Measurements from ENCODE around the gene OXTR.
"Not testable (repeated sequence)": the region's sequence is repeated elsewhere in the genome, so short reads cannot be mapped to it uniquely, and the experiment has no call there.

OXTR gene

DNA sequence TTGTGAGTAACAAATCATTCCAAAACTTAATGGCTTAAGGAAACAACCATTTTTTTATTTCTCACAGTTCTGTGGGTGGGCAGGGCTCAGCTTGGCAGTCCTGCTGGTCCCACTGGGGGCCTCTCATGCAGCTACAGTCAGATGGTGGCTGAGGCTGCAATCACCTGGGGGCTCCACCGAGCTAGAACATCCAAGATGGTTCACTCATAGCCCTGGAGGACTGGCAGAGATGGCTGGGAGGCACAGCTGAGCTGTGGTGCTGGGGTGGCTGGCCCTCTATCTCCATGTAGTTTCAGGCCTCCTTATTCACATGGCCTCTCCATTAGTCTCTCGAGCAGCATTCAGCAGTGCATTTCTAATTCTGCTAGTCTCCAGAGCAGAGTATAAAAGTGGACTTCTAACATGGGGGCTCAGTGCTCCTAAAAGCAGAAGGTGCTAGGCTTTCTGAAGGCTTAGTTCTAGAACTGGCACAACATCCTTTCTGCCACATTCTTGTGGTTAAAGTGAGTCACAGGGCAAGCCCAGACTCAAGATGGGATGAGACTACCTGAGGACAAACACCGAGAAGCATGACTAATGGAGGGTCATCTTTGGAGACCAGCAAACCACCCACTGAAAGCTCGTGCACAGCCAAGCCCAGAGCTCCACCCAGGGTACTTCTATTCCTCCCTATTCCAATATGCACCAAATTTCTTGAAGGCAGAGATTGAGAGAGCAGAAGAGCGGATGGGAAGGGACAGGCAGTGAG lies 29.5 kb downstream of the OXTR start:
- DNase-seq = no peak

DNA sequence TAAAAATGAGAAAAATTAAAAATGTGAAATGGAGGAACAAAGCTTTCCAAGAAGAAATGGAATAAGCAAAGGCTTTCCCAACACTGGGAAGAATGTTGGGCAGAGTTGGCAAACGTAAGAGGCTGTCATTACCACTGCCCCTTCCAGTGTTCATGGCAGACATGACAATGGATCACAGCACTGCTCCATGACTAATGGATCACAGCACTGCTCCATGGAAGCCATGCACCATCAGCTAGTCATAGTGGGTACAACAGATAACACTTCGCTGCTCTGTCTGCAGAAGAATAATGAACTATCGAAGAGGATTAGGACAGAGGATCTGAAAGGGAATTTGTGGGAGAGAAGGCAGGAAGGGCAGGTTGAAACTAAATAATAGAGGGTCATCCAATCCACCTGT lies 30.8 kb downstream of the OXTR start:
- no peak for DNase-seq

DNA sequence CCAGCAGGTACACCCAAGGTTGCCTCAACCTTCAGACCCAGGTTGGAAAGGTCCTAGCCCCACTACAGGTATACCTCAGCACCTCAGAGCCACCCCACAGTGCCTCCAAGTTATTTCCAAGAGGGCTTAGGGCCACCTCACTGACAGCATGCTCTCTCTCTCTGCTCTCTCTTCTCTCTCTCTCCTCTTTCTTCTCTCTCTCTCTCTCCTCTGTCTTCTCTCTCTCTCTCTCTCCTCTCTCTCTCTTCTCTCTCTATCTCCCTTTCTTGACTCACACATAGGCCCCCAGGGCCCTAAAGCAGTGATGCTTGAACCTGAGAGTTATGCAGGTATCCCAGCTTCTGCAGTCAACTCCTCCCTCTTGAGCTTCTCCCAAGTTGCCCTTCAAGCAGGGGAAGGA lies 31.6 kb downstream of the OXTR start:
- DNase-seq = no peak

- no peak for DNase-seq
These were observed 32.1 kb downstream of the OXTR start for GRCh38 chr3:8737301-8737700.

DNA sequence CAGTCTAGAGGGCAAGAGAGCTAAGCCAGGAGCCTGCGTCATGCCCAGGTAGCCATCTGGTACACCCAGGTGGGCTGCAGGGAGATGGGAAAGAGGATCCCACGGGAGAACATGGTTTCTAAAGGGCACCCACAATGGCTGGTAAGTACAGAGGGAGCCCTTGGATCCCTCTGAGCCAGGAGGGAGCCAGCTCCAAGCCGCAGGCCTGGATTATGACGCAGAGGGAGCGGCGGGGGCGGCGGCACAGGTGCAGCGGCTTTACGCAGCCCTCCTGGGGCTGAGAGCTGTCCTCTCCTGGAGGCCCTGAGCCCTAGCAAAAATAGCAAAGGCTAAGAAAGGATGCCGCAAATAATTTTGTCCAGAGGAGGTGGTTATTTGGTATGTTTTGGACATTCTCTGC lies 33.0 kb downstream of the OXTR start:
- no peak for DNase-seq

GRCh38 chr3:8734908-8735307 lies 34.5 kb downstream of the OXTR start:
- DNase-seq = no peak

DNA sequence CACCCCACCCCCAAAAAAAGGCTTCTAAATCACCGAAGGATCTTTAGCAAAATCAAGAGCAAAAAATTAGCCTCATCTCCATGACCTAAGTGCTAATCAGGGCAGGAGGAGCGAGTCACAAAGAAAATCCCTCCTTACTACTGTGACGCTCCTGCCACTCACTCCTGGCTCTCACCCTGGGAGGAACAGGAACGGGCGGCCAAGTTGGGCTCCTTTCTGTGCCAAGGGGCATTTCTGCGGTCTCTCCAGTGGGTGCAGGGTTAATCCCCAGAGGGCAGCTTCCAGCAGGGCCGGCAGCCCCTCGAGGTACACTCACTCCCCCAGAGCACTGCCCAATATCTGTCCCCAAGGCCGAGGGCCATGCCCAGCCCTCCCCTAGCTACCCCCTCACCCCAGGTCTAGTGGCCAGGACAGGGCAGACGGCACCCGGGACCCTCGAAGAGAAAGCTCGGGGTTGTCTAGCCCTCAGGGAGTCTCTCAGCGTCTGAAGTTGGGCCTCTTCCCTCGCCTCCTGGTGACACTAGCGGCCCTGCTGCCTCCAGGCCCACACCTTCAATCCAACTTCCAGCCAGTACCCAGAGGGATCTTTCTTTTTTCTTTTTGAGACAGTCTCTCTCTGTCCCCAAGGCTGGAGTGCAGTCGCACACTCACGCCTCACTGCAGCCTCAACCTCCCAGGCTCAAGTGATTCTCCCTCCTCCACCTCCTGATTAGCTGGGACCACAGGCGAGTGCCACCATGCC lies 35.1 kb downstream of the OXTR start:
- DNase-seq = no peak

DNA sequence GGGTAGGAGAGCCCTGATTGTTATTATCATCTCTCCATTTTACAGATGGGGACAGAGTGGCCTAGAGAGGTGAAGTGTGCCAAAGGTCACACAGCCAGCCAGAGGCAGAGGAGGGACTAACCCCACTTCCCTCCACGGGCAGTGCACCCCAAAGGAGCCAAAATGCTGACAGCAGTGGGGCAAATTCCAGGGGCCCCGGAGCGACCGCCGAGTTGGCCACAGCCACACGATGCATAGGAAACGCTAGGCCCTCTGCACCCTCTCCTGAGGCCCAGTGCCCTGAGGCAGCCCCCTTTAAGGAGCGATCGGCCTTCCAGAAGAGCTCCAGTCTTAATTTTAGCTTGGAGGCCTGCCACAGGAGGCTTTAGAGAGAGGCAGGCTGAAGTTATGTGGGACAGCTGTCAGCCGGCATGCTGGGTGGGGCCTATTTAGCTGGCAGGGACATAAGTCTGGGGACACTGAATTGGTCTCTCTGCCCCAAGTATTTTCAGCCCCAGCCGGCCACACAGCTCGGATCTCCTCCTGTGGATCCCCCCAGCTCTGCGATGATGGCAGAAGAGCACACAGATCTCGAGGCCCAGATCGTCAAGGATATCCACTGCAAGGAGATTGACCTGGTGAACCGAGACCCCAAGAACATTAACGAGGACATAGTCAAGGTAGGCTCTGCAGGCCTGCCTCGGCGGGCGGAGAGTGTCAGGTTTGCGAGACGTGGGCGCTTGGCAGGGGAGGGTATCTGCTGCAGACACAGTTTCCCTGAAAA lies 35.9 kb downstream of the OXTR start, which contains the start of gene CAV3:
Gene CAV3 (plus strand): TSS at position 471 of the 763 bp plus-strand sequence. CDS start 75 bp downstream, at position 546.
- no peak for DNase-seq

GRCh38 chr3:8732413-8732812 lies 37.0 kb downstream of the OXTR start:
- DNase-seq = no peak

DNA sequence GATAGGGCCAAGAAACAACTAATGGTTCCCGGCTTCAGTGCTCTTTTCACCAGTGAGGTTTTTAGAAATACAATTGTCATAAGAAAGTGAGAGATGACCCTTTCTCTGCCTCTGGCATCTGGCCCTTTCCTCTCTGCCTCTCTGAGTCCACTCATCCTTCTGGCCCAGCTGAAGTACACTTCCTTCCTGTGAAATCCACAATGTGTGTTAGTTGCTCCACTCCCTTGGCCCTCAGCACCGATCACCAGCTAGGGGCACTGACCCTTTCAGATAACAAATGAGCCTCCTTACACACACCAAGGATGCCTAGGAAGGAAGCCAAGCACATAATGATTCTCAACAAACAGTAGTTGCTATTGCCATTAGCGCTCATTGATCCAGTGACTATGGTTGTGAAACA lies 38.8 kb downstream of the OXTR start:
- DNase-seq = no peak

DNA sequence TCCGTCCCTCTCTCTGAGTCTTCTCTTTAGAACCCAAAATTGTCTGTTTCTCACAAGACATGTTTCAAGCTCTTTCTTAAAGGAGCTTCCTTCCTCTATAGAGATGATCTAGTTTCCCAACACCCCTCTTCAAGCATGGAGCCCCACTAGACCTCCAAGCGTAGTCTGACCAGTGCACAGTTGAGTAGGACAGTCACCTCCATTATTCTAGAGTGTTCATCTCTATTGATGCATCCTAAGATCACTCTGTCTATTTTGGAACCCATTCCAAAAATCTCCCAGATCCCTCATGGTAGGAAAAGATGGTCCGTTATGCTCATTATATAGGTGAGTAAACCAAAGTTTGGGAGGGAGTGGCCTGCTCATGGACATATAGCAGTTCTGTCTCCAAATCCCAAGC lies 39.9 kb downstream of the OXTR start:
- no peak for DNase-seq

- DNase-seq = no peak
These were observed 41.6 kb downstream of the OXTR start for GRCh38 chr3:8727605-8728512.

- no peak for DNase-seq
These were observed 45.2 kb downstream of the OXTR start for GRCh38 chr3:8724108-8724752.

DNA sequence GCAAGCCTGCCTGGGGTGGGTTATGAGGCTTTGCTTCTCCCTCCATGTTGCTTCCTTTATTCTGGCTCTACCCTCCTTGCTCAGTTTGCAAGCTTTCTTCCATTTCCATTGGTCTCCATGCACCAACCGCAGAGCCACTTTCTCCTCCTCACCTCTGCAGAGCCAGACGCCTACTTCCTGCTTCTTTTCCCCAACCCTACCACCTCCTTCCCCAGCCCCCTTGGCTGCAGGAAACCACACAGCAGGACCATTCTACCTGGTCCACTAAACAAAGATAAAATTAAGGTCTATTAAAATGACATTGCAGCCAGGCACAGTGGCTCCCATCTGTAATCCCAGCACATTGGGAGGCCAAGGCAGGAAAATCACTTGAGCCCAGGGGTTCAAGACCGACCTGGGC lies 45.8 kb downstream of the OXTR start:
- no peak for DNase-seq

- DNase-seq = no peak
These were observed 46.6 kb downstream of the OXTR start for GRCh38 chr3:8722808-8723207.

DNA sequence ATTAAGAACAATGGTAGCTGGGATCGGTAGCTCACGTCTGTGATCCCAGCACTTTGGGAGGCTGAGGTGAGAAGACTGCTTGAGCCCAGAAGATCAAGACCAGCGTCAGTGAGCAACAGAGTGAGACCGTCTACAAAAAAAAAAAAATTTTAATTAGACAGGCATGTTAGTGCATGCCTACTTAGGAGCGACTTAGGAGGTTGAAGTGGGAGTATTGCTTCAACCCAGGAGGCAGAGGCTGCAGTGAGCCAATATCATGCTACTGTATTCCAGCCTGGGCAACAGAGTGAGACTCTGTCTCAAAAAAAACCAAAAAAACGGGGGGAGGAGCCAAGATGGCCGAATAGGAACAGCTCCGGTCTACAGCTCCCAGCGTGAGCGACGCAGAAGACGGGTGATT lies 53.7 kb downstream of the OXTR start:
- not testable (repeated sequence) for DNase-seq

DNA sequence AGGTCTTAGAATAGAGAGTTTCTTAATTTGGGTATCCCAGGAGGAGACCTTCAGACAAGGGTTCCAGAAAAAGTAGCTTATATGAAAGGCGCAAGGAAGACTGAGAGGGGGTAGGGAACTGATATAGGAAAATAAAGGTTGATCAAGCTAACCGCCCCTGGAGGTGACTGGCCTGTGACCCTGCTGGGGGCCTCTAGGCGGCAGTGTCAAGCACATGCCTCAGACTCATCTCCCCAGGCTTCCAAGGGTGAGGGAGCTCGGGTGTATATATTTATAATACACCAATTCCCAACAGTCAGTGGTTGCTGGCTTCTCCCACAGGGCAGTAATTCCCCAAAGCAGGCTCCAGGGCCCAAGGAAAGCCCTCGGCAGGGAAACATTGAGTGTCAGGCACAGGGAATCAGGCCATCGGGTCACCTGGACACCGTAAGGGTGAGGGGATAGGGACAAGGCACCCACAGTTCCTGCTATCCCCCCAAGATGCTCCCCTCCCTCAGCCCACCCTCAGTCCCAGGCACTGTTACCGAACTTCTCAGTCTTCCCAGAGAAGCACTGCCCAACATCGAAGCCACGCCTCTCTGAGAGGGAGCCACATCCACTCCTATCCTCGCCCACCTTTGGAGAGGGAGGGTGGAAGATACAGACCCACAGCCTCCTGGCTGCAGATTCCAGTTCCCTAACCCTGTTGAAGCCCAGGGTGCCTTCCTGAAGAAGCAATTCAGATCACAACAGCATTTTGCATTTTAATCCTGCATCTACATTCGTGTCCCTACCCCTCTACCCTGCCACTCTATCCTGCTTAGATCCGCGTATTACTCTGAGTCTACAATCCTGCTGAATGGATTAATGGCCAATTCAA lies 55.3 kb downstream of the OXTR start:
- DNase-seq = no peak

DNA sequence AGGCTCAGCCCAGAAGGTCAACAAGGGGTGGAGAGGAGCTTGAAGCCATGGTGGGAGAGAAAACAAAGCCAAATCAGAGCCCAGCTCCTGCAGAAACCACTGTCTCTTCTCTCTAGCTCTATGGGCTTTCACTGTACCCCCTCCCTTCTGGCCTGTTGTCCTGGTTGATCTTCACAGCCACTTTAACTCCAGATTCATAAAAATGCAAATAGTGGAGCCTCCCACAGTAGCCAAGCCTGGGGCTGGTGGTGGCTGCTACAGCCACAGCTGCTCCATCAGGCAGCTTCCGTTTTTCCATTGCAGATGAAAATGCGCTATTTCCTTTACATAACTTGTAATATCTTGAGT lies 56.5 kb downstream of the OXTR start:
- no peak for DNase-seq

DNA sequence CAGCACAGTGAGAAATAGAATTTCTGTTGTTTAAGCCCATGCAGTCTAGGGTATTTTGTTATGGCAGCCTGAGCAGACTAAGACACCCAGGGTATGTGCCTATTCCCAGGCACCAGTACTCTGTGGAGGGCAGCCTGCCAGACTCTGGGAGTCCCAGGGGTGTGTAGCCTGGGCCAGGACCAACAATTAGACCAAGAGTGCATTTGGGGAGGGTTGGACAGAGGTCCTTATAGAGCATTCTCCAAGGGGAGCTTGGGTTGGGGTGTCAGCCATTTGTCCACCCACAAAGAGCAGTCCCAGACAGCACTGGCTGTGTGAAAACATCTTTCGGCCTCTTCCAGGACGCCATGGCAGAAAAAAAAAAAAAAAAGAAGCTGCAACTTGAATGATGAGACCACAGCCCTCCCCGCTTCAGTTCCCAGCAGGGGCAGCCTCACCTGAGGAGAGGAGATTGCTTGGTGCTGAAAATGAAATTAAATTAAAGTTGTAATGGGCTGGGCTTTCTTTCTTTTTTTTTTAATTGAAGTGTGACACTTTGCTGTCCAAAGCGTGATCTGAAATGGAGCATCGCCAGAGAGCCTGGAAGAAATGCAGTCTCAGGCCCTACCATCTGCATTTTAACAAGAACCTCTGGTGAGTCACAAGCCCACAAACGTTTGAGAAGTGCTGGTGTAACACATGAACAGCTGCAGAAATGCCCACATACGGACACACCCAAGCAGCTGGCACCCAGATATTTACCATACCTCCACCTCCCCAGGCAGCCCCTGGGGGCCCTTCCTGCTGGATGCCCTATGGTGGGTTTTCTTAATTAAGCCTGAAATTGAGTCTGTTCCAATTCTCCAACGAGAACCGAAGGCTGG lies 57.1 kb downstream of the OXTR start:
- DNase-seq = no peak

Measured in activated CD4-positive, alpha-beta T cell treated with anti-CD3 and anti-CD28 coated beads for 1 hour (primary cell).